Esophagus squamous epithelium (tissue), 4 donors: ENCODE results near the gene ADIPOR2.
"Not testable (repeated sequence)": the region's sequence is repeated elsewhere in the genome, so short reads cannot be mapped to it uniquely, and the experiment has no call there.

Experiments used
- CTCF ChIP-seq, 6 experiments: fragments of 450-650 bp in 4 of 6; fragments of 200-600 bp in 2 of 6; sonication (generic) in 2 of 6; IDR thresholded peaks; one replicate each; pipeline ENCODE4 v1.5.1; 2016 to 2019; ENCODE audit warnings: antibody characterized with exemption in 6 of 6, mild to moderate bottlenecking in 4 of 6, moderate library complexity in 4 of 6
- POLR2A ChIP-seq, 4 donors: fragments of 450-650 bp; IDR thresholded peaks; one replicate each; pipeline ENCODE4 v1.6.1; 2017; ENCODE audit warnings: antibody characterized with exemption in 4 of 4, mild to moderate bottlenecking in 4 of 4, moderate library complexity in 3 of 4

GRCh38 chr12:1709968-1710367 is 19.1 kb downstream of the ADIPOR2 start:
- TF ChIP-seq CTCF, POLR2A (IDR thresholded peaks at IDR 0.05): not testable (repeated sequence)
